ENCODE results near the gene SPSB4. TPM values are rescaled to one million over a fixed set of nuclear protein-coding genes. Genes with fewer than 3 reads are reported as not detected.

The SPSB4 gene
- total and polyA plus RNA-seq, 12 donors = 2.1 to 8.7 (median 3.8) TPM

- Histone ChIP-seq H3K36me3 (no peaks in the 10 kb centered on the region), H3K27me3 (no peaks in the 10 kb centered on the region)
Measured at GRCh38 chr3:141072950-141073349, 21.8 kb downstream of the SPSB4 start.

DNA sequence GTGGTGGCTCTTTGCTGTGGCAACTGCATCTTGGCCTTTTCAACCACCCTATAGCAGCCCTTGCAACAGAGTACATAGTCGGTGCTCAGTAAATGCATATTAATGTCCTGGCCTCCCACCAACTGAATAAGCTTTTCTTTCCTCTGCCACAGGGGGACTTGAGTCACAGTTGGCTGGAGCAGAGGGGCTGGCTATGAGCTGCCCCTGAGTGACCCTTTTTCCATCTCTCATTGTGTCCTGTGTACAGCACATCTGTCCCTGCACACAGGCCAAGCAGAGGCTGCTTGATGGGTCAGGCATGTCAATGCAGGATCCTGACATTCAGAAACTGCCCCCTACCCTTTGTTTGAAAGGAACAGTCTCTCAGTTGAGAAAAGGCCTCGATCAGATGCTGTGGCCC lies 22.4 kb downstream of the SPSB4 start:
- no peak for DNase-seq
- WGBS, 2 donors = 73 to 79% methylated on average over 2 of the region's 2 CpGs

More at GRCh38 chr3:141072950-141073349, 21.8 kb downstream of the SPSB4 start:
- TF ChIP-seq CTCF (IDR thresholded peaks at IDR 0.05) = no peak
- intact Hi-C loops (cut with DNase I) = no loop called here
- no peak overlapping the region for H3K27ac ChIP-seq
- no peak for DNase-seq
- no peak for ATAC-seq
- H3K4me3 ChIP-seq = no peak overlapping the region
- WGBS, 2 donors = 98% methylated on average over 5 of the region's 5 CpGs
- no peaks in the 10 kb centered on the region for H3K9me3 ChIP-seq
- peaks cover 8 to 31% (median 22%) of the 10 kb centered on the region in 9 donors for H3K4me1 ChIP-seq

DNA sequence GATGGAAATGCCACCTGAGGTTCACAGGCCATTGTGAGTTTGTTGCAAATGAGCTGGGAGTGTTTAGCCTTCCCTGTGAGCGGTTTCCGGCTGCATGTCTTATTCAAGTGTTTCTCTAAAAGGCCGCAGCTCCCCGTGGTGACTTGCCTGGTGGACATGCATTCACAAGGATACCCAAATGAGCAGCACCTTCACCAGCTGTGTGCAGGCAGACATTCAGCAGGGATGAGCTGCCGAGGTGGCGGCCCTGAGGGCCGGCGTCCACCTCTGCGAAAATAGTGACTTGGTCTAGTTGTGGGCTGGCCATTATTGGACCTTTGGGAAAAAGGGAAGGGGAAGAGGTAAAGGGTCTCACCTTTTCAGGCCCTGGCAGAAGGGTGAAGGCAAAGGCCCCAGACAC lies 23.4 kb downstream of the SPSB4 start:
- H3K4me1 ChIP-seq = peaks cover 9 to 34% (median 22%) of the 10 kb centered on the region in 9 donors
- no peak overlapping the region for H3K4me3 ChIP-seq
- WGBS, 2 donors = 88 to 91% methylated on average over 9 of the region's 9 CpGs
- no peaks in the 10 kb centered on the region for H3K36me3 ChIP-seq
- no peak overlapping the region for H3K27ac ChIP-seq
- no peaks in the 10 kb centered on the region for H3K9me3 ChIP-seq
- DNase-seq (no peak), ATAC-seq (no peak)
- H3K27me3 ChIP-seq = no peaks in the 10 kb centered on the region
- intact Hi-C loops (cut with DNase I) = no loop called here
- no peak for TF ChIP-seq CTCF (IDR thresholded peaks at IDR 0.05)

More for the DNA sequence above, 22.4 kb downstream of the SPSB4 start:
- Histone ChIP-seq H3K27ac (no peak overlapping the region), H3K27me3 (no peaks in the 10 kb centered on the region), H3K4me3 (no peak overlapping the region), H3K36me3 (no peaks in the 10 kb centered on the region), H3K4me1 (peaks cover 9 to 34% (median 22%) of the 10 kb centered on the region in 9 donors), H3K9me3 (no peaks in the 10 kb centered on the region)
- ATAC-seq = no peak
- intact Hi-C loops (cut with DNase I) = no loop called here
- no peak for TF ChIP-seq CTCF (IDR thresholded peaks at IDR 0.05)

GRCh38 chr3:141076036-141076773 lies 25.1 kb downstream of the SPSB4 start:
- Histone ChIP-seq H3K9me3 (no peaks in the 10 kb centered on the region), H3K27ac (peak overlapping the region in 9 of 10 donors; percentile 47 to 87 (median 73)), H3K27me3 (no peaks in the 10 kb centered on the region), H3K36me3 (no peaks in the 10 kb centered on the region), H3K4me1 (peaks cover 9 to 34% (median 22%) of the 10 kb centered on the region in 9 donors), H3K4me3 (peak overlapping the region in 5 of 10 donors; percentile 39 to 50 (median 42))
- intact Hi-C loops (cut with DNase I) = no loop called here
- no peak for DNase-seq
- whole genome bisulfite sequencing, 2 donors = 33 to 43% methylated on average over 12 of the region's 12 CpGs
- no peak for TF ChIP-seq CTCF (IDR thresholded peaks at IDR 0.05)
- ATAC-seq = peak; percentile 9 to 76 (median 53)

Measured in heart right ventricle (tissue), 16 donors.